GM19035 (cell line): ENCODE measurements around the gene FFAR2.
"Not testable (repeated sequence)": the region's sequence is repeated elsewhere in the genome, so short reads cannot be mapped to it uniquely, and the experiment has no call there.

Source experiments
- ATAC-seq: cut with Tn5 transposase; IDR thresholded peaks from one replicate; pipeline ENCODE4 v1.9.1; 2021; ENCODE audit not compliant: unreplicated experiment

The FFAR2 gene

GRCh38 chr19:35447606-35448469 is at the start of gene FFAR2:
Gene FFAR2 (plus strand): TSS chr19:35448257. CDS start chr19:35449715, 1,458 bp downstream.
- ATAC-seq = no peak

GRCh38 chr19:35398570-35398969 is 49.5 kb upstream of the FFAR2 start:
- no peak for ATAC-seq

DNA sequence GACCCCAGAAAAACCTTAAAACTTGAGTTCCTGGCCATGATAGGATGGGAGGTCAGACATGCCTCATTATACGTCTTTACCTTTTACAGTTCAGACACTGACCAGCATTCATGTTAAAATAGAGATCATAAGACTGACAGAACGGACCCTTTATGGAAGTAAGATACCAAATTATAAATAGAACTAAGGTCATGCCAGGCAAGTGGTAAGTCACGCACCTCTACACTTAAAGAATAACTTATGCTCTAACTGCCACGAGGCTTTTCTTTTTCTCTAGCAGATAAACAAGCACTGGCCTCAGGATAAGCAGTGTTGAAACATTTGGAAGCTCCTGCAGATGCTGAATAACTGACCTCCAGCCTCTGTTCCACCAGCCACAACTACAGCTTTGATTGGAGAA is 48.8 kb upstream of the FFAR2 start:
- ATAC-seq = no peak

GRCh38 chr19:35399948-35400772 is 47.9 kb upstream of the FFAR2 start:
- ATAC-seq = no peak

- no peak for ATAC-seq
These were observed 47.3 kb upstream of the FFAR2 start for GRCh38 chr19:35400773-35401100.

DNA sequence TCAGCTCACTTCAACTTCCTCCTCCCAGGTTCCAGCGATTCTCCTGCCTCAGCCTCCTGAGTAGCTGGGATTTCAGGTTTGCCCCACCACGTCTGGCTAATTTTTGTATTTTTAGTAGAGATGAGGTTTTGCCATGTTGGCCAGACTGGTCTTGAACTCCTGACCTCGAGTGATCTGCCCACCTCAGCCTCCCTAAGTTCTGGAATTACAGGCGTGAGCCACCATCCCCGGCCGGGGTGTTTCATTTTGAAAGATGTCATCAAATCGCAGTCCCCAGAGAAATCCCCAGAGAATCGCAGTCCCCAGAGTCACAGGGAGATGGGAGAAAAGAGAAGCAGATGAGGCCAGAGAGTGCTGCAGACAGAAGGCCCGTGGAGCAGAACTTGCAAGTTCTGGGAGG is 46.6 kb upstream of the FFAR2 start:
- ATAC-seq = not testable (repeated sequence)

DNA sequence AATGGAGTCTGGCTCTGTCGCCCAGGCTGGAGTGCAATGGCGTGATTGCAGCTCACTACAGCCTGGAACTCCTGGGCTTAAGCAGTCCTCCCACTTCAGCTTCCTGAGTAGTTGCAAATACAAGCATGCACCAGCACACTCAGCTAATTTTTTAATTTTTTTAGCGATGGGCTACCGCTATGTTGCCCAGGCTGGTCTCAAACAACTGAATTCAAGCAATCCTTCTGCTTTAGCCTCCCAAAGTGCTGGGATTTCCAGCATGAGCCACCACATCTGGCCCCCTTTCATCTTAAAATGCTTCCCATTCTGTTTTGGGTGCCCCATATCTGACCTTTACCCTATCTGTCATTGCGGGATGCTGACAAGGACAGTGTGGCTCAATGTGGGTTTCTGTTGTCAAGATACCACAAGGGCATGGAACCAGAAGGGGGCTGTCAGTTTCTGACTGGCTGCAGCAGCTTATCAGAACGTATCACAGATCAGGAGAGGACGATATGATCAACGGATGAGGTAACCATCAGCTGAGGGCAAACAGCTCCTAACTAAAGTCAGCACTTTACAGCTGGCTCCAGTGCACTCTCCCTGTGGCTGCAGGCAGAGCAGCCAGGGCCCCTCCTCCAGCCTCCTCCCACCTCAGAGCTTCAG is 44.8 kb upstream of the FFAR2 start:
- no peak for ATAC-seq

- peak; percentile 58 for ATAC-seq
These were observed 43.0 kb upstream of the FFAR2 start for GRCh38 chr19:35404879-35405622.

- no peak for ATAC-seq
These were observed 40.4 kb upstream of the FFAR2 start for GRCh38 chr19:35407619-35408018.

DNA sequence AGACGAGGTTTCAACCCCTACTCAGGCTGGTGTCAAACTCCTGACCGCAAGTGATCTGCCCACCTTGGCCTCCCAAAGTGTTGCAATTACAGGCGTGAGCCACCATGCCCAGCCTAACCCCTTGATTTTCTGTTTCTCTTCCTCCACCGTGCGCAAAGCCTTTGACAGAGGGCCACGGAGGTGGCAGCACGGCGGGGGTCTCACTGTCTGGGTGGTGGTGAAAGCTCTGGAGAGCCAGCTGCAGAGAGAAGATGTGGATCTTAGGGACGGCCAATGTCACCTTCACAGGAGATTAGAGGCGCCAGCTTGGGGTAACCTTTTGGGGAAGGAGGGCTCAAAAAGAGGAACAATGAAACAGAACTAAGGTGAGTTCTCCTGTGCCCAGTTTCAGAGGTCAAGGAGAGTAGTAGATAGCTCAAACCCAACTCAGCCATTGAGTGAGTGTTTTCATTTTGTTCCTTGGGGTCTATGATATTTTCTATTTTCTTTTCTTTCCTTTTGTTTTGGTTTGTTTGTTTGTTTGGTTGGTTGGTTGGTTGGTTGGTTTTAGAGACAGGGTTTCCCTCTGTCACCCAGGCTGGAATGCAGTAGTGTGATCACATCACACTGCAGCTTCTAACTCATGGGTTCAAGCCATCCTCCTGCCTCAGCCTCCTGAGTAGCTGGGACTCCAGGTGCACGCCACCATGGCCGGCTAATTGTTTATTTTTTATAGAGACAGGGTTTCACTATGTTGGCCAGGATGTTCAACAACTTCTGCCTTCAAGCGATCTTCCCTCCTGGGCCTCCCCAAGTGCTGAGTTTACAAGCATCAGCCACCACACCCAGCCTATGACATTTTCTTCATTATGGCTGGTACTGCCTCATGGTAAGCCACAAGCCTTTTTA is 39.5 kb upstream of the FFAR2 start:
- ATAC-seq = peak; percentile 63

DNA sequence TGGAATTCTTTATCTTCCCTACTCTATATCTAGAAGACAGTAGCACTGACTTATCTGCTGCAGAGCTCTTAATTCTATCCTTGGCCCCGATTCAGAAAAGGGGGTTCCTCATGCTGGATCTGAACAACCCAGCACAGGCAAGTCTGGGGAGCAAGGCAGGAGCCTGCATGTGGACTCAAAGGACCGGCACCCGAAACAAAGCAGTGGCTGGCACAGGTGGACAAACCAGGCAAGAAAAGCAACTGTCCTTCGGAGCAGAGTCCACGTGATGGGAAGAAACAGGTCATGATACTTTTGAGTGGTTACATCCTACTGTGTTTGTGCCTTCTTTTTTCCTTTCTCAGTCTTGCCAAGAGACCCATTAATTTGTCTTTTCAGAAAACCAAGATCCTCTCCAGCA is 38.9 kb upstream of the FFAR2 start:
- ATAC-seq = no peak

DNA sequence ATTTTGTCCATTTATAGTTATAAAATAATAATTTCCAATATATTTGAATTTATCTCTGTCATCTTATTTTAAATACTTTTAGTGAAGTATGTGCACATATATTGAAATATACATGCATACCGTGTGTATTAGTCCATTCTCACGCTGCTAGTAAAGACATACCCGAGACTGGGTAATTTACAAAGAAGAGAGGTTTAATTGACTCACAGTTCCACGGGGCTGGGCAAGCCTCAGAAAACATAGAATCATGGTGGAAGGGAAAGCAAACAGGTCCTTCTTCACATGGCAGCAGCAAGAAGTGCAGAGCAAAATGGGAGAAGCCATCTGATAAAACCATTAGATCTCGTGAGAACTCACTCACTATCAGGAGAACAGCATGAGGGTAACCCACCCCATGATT is 37.6 kb upstream of the FFAR2 start:
- ATAC-seq = no peak

DNA sequence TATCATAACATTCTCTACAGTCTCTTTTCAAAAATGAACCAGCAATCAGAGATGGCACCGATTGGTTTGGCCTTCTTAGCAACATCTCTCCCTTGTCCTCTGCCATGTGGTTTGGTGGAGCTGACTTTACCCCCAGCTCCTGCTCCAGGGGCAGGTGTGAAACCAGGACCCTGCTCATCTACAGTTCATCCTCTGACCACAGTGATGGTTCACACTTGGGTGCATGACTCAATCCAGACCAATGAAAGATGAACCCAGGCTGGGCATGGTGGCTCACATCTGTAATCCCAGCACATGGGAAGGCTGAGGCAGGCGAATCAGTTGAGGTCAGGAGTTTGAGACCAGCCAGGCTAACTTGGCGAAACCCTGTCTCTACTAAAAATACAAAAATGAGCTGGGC is 33.6 kb upstream of the FFAR2 start:
- no peak for ATAC-seq

GRCh38 chr19:35416331-35416730 is 31.7 kb upstream of the FFAR2 start:
- ATAC-seq = no peak

DNA sequence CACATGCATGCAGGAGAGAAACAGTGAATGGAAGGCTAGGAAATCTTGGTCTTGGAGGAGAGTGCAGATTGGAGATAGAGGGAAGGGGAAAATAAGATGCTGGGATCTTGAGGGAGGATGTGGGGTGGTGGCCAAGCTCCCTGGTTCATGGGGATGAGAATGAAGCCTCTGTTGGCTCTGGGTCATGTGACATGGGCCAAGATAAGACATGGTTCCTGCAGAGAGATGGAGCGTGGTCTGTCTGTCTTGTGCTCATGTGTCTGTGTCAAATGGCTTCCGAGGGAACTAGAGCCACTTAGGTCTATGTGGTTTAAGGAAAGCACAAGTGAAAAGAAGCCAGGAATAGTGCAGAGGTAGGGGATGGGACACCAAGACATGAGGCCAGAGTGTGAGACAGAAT is 30.8 kb upstream of the FFAR2 start:
- no peak for ATAC-seq

DNA sequence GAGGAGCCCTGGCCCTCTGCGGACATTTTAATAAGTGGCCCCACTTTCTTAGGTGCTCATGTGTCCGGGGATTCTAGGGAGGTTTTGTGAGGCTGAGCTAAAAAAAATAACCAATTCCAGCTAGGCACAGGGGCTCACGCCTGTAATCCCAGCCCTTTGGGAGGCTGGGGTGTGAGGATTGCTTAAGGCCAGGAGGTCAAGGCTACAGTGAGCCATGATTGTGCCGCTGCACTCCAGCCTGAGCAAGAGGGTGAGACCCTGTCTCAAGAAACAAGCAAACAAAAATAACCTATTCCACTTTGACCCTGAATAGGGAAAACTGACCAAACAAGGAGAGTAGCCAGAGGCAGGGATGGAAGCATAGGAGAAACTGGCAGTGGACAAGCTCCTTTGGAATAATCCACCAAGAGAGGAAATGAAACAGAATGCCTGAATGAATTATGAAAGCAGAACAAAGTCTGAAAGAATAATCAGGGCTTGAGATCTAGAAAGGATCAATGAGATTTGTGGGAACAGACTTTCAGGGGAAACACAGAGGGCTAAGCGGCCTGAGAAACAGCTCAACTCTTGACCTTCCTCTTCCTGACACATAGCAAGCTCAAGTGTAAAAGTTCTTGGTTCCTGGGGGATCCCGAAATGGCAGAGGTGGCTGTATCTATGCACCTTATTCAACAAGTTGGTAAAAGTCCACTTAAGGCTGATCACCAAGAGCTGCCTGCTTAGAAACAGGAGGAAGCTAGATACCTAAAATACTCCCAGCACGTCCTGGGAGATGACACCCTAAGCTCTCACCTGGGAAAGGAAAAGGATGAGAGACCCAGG is 30.1 kb upstream of the FFAR2 start:
- no peak for ATAC-seq

DNA sequence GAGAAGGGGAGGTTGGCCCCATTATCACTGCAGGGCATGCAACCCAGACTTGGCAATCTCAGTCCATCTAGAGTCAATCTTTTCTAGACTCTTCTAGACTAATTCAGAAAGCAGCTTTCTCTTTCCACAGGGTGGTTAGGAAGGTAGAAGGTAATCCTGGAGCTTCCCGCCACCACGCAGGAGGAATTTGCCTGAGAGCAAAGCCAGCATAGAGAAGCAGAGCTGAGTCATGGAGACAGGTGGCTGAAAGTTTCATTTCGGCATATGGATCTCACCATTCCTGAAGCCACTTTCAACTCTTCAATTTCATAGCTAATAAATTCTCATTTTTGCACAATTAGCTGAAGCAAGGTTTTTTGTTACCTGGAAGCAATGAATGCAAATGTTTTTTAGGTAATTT is 29.0 kb upstream of the FFAR2 start:
- ATAC-seq = no peak

GRCh38 chr19:35419805-35420204 is 28.3 kb upstream of the FFAR2 start:
- no peak for ATAC-seq

DNA sequence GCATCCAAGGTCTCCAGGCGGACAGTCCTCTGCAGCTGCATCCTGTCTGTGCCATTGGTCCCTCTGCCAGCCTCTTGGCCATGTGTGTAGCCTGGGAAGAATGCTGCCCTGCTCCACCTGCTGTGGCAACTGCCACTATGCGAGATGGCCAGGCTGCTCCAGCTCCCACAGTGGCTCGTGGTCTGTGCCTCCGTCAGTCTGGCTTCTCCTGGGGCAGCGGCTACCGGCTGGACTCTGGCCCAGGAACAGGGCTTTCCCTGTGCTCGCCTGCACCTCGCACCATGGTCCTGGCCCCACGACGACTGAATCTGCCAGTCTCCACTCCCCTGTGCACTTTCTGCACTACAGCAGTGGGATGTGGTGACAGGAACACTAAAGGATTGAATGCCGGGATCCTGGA is 26.7 kb upstream of the FFAR2 start:
- no peak for ATAC-seq
